Ecto neural progenitor cell (in vitro differentiated cells): Measurements from ENCODE around the gene EIF3F.

ENCODE experiments used
- DNase-seq: peaks from one replicate; pipeline ENCODE4 v3.0.0-alpha.2; 2018; ENCODE audit warnings: low spot score

Gene EIF3F

GRCh38 chr11:8039530-8040260 is 52.6 kb downstream of the EIF3F start:
- no peak for DNase-seq

- DNase-seq, result no peak
Measured at GRCh38 chr11:8040261-8040920, 53.3 kb downstream of the EIF3F start.

GRCh38 chr11:8040921-8041285 is 53.8 kb downstream of the EIF3F start:
- DNase-seq, result no peak

DNA sequence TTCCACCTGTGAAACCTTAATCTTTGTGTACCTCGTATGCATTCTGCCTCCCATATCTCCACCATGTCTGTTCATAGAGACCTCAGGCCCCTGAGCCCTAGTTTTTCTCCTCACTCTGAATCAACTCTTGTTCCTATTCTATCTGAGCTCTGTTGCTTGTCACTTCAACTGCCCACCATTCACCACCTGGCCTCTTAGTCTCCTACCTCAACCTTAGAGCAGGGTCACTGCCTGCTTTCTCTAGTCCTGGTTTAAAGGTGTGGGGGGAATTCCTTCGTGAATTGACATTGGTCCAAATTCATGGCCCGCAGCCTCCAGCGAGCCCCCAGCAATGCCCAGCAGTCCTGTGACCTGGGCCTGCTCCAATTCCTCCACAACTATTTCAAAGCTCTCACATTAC is 54.4 kb downstream of the EIF3F start:
- DNase-seq, result no peak

GRCh38 chr11:8043756-8044155 is 56.6 kb downstream of the EIF3F start:
- no peak for DNase-seq

- DNase-seq, result no peak
Measured at GRCh38 chr11:8045839-8046238, 58.7 kb downstream of the EIF3F start.

- no peak for DNase-seq
Measured at GRCh38 chr11:8047382-8047781, 60.2 kb downstream of the EIF3F start.

DNA sequence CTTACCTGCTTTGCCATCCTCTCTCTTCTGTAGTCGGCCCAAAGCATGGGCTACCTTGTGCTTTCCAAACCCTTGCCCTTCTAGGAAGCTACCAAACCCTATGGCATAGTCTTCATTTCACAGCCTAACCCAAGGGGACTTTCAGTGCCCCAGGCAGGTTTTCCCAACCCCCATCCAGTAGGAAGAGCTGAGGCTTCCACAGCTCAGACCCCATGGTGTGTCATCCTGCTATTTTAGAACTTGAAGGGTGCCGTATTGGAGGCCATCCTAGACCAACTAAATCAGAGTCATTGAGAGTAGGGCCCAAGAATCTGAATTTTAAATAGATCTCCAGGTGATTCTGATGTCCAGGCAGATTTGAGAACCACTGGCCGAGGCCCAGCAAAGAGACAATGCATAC is 61.9 kb downstream of the EIF3F start:
- DNase-seq, result no peak
